GM23338 (cell line): ENCODE measurements around the gene SLCO1C1. TPM values are rescaled to one million over a fixed set of nuclear protein-coding genes. Genes with fewer than 3 reads are reported as not detected.

Experiments used
- ATAC-seq: fragments of 200-7000 bp; cut with Tn5 transposase; 3 replicates; pipeline ENCODE4 v1.9.1; 2020
- DNase-seq: peaks from one replicate; pipeline ENCODE4 v3.0.0-alpha.2; 2015; ENCODE audit warnings: low spot score
- H2AFZ ChIP-seq: fragments of 200-600 bp; sonication (generic); 2 replicates; pipeline ENCODE4 v1.8.0; 2016; ENCODE audit warnings: antibody characterized with exemption, mild to moderate bottlenecking, moderate library complexity
- H3F3A ChIP-seq: fragments of 200-600 bp; sonication (generic); replicated peaks from 2 replicates; pipeline ENCODE4 v1.8.0; 2017; ENCODE audit warnings: antibody characterized with exemption, mixed run types, low read depth
- H3K27ac ChIP-seq: fragments of 200-600 bp; sonication (generic); 2 replicates; pipeline ENCODE4 v1.6.1; 2016; ENCODE audit warnings: low read depth
- H3K27me3 ChIP-seq: fragments of 200-600 bp; sonication (generic); 2 replicates; pipeline ENCODE4 v1.8.0; 2016; ENCODE audit warnings: mild to moderate bottlenecking, mixed run types, moderate library complexity; ENCODE audit not compliant: insufficient read depth
- H3K36me3 ChIP-seq: fragments of 200-600 bp; sonication (generic); 2 replicates; pipeline ENCODE4 v1.8.0; 2016; ENCODE audit warnings: mild to moderate bottlenecking; ENCODE audit not compliant: insufficient read depth
- H3K4me1 ChIP-seq: fragments of 200-600 bp; sonication (generic); 2 replicates; pipeline ENCODE4 v1.8.0; 2016; ENCODE audit warnings: mild to moderate bottlenecking, moderate library complexity; ENCODE audit not compliant: insufficient read depth
- H3K4me2 ChIP-seq: fragments of 200-600 bp; sonication (generic); 2 replicates; pipeline ENCODE4 v1.7.1; 2017; ENCODE audit warnings: mixed run types
- H3K4me3 ChIP-seq: fragments of 200-600 bp; sonication (generic); 2 replicates; pipeline ENCODE4 v1.6.1; 2016; ENCODE audit warnings: mixed run types
- H3K79me2 ChIP-seq: fragments of 200-600 bp; sonication (generic); replicated peaks from 2 replicates; pipeline ENCODE4 v1.8.0; 2017; ENCODE audit warnings: mild to moderate bottlenecking; ENCODE audit not compliant: insufficient read depth
- H3K9me2 ChIP-seq: fragments of 200-600 bp; sonication (generic); 2 replicates; pipeline ENCODE4 v1.8.0; 2017; ENCODE audit not compliant: insufficient read depth
- H4K20me1 ChIP-seq: fragments of 200-600 bp; sonication (generic); replicated peaks from 2 replicates; pipeline ENCODE4 v1.8.0; 2017; ENCODE audit warnings: mild to moderate bottlenecking; ENCODE audit not compliant: insufficient read depth
- H3K27ac Mint-ChIP-seq: 2 replicates; pipeline ENCODE4 v1.8.0; 2020; ENCODE audit warnings: inconsistent platforms, mild to moderate bottlenecking, moderate library complexity, mixed read lengths
- H3K27me3 Mint-ChIP-seq: 3 replicates; pipeline ENCODE4 v1.8.0; 2022; ENCODE audit warnings: low read depth, mild to moderate bottlenecking, moderate library complexity, mixed read lengths, inconsistent platforms; ENCODE audit not compliant: insufficient read depth, poor library complexity
- H3K36me3 Mint-ChIP-seq: 3 replicates; pipeline ENCODE4 v1.8.0; 2021; ENCODE audit warnings: low read depth, mild to moderate bottlenecking, inconsistent platforms, moderate library complexity, mixed read lengths
- H3K4me1 Mint-ChIP-seq: 3 replicates; pipeline ENCODE4 v1.8.0; 2020; ENCODE audit warnings: mild to moderate bottlenecking, inconsistent platforms, mixed read lengths
- H3K4me3 Mint-ChIP-seq: 3 replicates; pipeline ENCODE4 v1.8.0; 2021; ENCODE audit warnings: moderate library complexity, mild to moderate bottlenecking, inconsistent platforms, mixed read lengths
- H3K9me3 Mint-ChIP-seq: 3 replicates; pipeline ENCODE4 v1.8.0; 2020; ENCODE audit warnings: moderate library complexity, mild to moderate bottlenecking, inconsistent platforms, mixed read lengths
- CTCF ChIP-seq, 2 experiments: fragments of 200-600 bp in 1 of 2; sonication (generic) in 1 of 2; conservative IDR thresholded peaks; 2 replicates each; pipeline versions ENCODE4 v1.5.1 to v1.6.1; 2016 to 2017; ENCODE audit warnings: antibody characterized with exemption in 2 of 2, low read depth in 2 of 2, mild to moderate bottlenecking in 2 of 2, moderate library complexity in 1 of 2
- EZH2phosphoT487 ChIP-seq: fragments of 200-600 bp; sonication (generic); IDR thresholded peaks from one replicate; pipeline ENCODE4 v1.8.1; 2018; ENCODE audit warnings: antibody characterized with exemption; ENCODE audit not compliant: unreplicated experiment
- REST ChIP-seq: IDR thresholded peaks from one replicate; pipeline ENCODE4 v1.6.1; 2018; ENCODE audit warnings: antibody characterized with exemption; ENCODE audit not compliant: unreplicated experiment
- STAT1 ChIP-seq: IDR thresholded peaks from one replicate; pipeline ENCODE4 v1.6.1; 2016; ENCODE audit warnings: antibody characterized with exemption; ENCODE audit not compliant: unreplicated experiment
- ZNF331 ChIP-seq: fragments of 250-450 bp; sonication (Bioruptor Pico); IDR thresholded peaks from 2 replicates; pipeline ENCODE4 v1.5.0; 2020; ENCODE audit warnings: low read depth, mild to moderate bottlenecking, moderate library complexity
- ZNF462 ChIP-seq: fragments of 250-450 bp; sonication (Bioruptor Pico); IDR thresholded peaks from 2 replicates; pipeline ENCODE4 v1.5.0; 2020; ENCODE audit warnings: mild to moderate bottlenecking, moderate library complexity
- polyA plus RNA-seq: library from polyadenylated mRNA; unstranded; fragments of >200 nt; fragmentation: Nextera tagmentation; extraction: Ambion mirVana; gene quantifications from 2 replicates; pipeline ENCODE4 v1.2.1, GENCODE V29; 2016
- total RNA-seq: library from RNA; depleted of rRNA; stranded (reverse); fragments of >200 nt; shearing (Covaris generic); gene quantifications from 2 replicates; pipeline ENCODE4 v1.2.3, GENCODE V29; 2014

The SLCO1C1 gene
- total and polyA plus RNA-seq, 2 experiments from 2014 or later, result 0.86 to 1.6 TPM

- TF ChIP-seq ZNF462 (CRISPR knock-in tag), result no peak
- TF ChIP-seq EZH2phosphoT487, result no peak
These were observed 9.7 kb downstream of the SLCO1C1 start (continued) for GRCh38 chr12:20704860-20705259.

- H3K79me2 ChIP-seq, result no peaks in the 10 kb centered on the region
- no peak for ATAC-seq
- H3K27me3 Mint-ChIP-seq, result peaks cover 2% of the 10 kb centered on the region
These were observed 16.7 kb downstream of the SLCO1C1 start for GRCh38 chr12:20711846-20712245.

More at GRCh38 chr12:20711846-20712245, 16.7 kb downstream of the SLCO1C1 start:
- Histone ChIP-seq H3K27me3 (no peaks in the 10 kb centered on the region), H3K4me3 (no peak overlapping the region), H3K36me3 (no peaks in the 10 kb centered on the region), H3K9me2 (no peaks in the 10 kb centered on the region; the same call in 1 of the 2 replicates), H3K4me2 (no peak overlapping the region), H2AFZ (no peak overlapping the region), H3F3A (no peaks in the 10 kb centered on the region), H4K20me1 (no peaks in the 10 kb centered on the region), H3K27ac (no peak overlapping the region), H3K4me1 (no peaks in the 10 kb centered on the region)
- Mint-ChIP-seq H3K36me3 (no peaks in the 10 kb centered on the region), H3K27ac (no peak overlapping the region), H3K4me1 (peaks cover 6% of the 10 kb centered on the region; the same call in 2 of the 3 replicates), H3K9me3 (no peaks in the 10 kb centered on the region), H3K4me3 (no peak overlapping the region)
- DNase-seq, result no peak
- TF ChIP-seq CTCF (conservative IDR thresholded peaks at IDR 0.05; ENCODE audit: low read depth in 2 of 2) (no peak), STAT1 (no peak), REST (no peak), ZNF331 (CRISPR knock-in tag) (no peak)
